CD4-positive, alpha-beta T cell (primary cell): ENCODE results near the gene MITF. TPM values are rescaled to one million over a fixed set of nuclear protein-coding genes. Genes with fewer than 3 reads are reported as not detected.

Source experiments
- ATAC-seq: fragments of 200-7000 bp; cut with Tn5 transposase; one replicate; pipeline ENCODE4 v1.10.0; 2022; ENCODE audit warnings: mild to moderate bottlenecking; ENCODE audit not compliant: poor library complexity
- CTCF ChIA-PET: fragments of 350-600 bp; sonication (Branson Sonifier 250); formaldehyde crosslinking; loops from one replicate; lab custom pipeline; 2021; ENCODE audit warnings: antibody characterized with exemption, inconsistent platforms; lab: Charles Lee
- POLR2A ChIA-PET: fragments of 350-600 bp; sonication (Branson Sonifier 250); formaldehyde crosslinking; loops from one replicate; lab custom pipeline; 2021; ENCODE audit warnings: antibody characterized with exemption, inconsistent platforms; lab: Charles Lee
- DNase-seq, 14 experiments: peaks; one replicate each; pipeline ENCODE4 v3.0.0-alpha.2; 2013 to 2020; ENCODE audit warnings: mixed read lengths in 2 of 14
- H3K27ac ChIP-seq, 2 donors: one replicate each; pipeline versions ENCODE4 v1.5.1 to v1.7.0; 2013; ENCODE audit warnings: low read length in 2 of 2, low read depth in 1 of 2, mild to moderate bottlenecking in 1 of 2
- H3K27me3 ChIP-seq, 2 experiments: 1 replicate in 1 of 2; 2 replicates in 1 of 2; pipeline versions ENCODE4 v1.6.1 to v1.7.0; 2013; ENCODE audit warnings: low read length in 2 of 2, control low read depth in 1 of 2, mild to moderate bottlenecking in 1 of 2, moderate library complexity in 1 of 2; ENCODE audit not compliant: insufficient read depth in 2 of 2, control insufficient read depth in 1 of 2
- H3K36me3 ChIP-seq: one replicate; pipeline ENCODE4 v1.6.1; 2013; ENCODE audit warnings: low read length, control low read depth; ENCODE audit not compliant: insufficient read depth
- H3K4me1 ChIP-seq: one replicate; pipeline ENCODE4 v1.6.1; 2013; ENCODE audit warnings: low read length, control low read depth; ENCODE audit not compliant: insufficient read depth
- H3K4me3 ChIP-seq: one replicate; pipeline ENCODE4 v1.5.1; 2013; ENCODE audit warnings: mild to moderate bottlenecking, low read length, moderate library complexity
- H3K9me3 ChIP-seq, 2 experiments: 1 replicate in 1 of 2; 2 replicates in 1 of 2; pipeline versions ENCODE4 v1.6.1 to v1.7.0; 2013; ENCODE audit warnings: low read length in 2 of 2, mild to moderate bottlenecking in 2 of 2, control low read depth in 1 of 2, moderate library complexity in 1 of 2; ENCODE audit not compliant: control insufficient read depth in 1 of 2, insufficient read depth in 1 of 2
- H3K27ac Mint-ChIP-seq: one replicate; pipeline ENCODE4 v1.8.0; 2020; ENCODE audit warnings: mixed read lengths
- H3K27me3 Mint-ChIP-seq: one replicate; pipeline ENCODE4 v1.8.0; 2021; ENCODE audit warnings: mixed read lengths
- H3K36me3 Mint-ChIP-seq: one replicate; pipeline ENCODE4 v1.8.0; 2021; ENCODE audit warnings: low read depth, mixed read lengths
- H3K4me1 Mint-ChIP-seq: one replicate; pipeline ENCODE4 v1.8.0; 2021; ENCODE audit warnings: low read depth, mixed read lengths
- H3K4me3 Mint-ChIP-seq: one replicate; pipeline ENCODE4 v1.8.0; 2020; ENCODE audit warnings: mild to moderate bottlenecking, mixed read lengths
- H3K9me3 Mint-ChIP-seq: one replicate; pipeline ENCODE4 v1.8.0; 2020; ENCODE audit warnings: mixed read lengths
- intact Hi-C, 2 experiments: fragments of 100-400 bp; cut with DNase I in 1 of 2; cut with micrococcal nuclease in 1 of 2; formaldehyde crosslinking; loops; one replicate each; pipeline versions ENCODE4 v1.15.1 to v1.9.0; 2023 to 2025; cut with DNase I, micrococcal nuclease
- total RNA-seq, 174 experiments: library from RNA in 2 of 174; stranded (reverse) in 2 of 174; gene quantifications; one replicate each; pipeline ENCODE4 v1.2.3 and lab custom pipeline; 2021 to 2026
- TF ChIP-seq, protein P1 (sequence below): fragments of 200-600 bp; IDR thresholded peaks from one replicate; pipeline ENCODE4 v1.8.0; 2022; ENCODE audit warnings: antibody characterized with exemption, mild to moderate bottlenecking

MITF gene
- total RNA-seq, 2 experiments from 2014 or later = not detected

DNA sequence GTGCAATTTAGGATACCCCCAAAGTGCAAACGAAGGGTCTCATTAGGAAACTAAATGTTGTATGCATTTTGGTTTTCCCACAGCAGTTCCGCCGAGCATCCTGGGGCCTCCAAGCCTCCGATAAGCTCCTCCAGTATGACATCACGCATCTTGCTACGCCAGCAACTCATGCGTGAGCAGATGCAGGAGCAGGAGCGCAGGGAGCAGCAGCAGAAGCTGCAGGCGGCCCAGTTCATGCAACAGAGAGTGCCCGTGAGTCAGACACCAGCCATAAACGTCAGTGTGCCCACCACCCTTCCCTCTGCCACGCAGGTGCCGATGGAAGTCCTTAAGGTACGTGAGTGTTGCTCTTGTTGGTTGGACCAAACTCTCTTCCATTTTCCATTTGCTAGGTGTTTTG is 139.8 kb downstream of the MITF start:
- H3K4me3 ChIP-seq = no peak overlapping the region
- POLR2A ChIA-PET = no interaction called here
- H3K9me3 Mint-ChIP-seq = no peaks in the 10 kb centered on the region
- no peak for ATAC-seq
- no peaks in the 10 kb centered on the region for H3K27me3 Mint-ChIP-seq
- no peaks in the 10 kb centered on the region for H3K27me3 ChIP-seq
- intact Hi-C loops = no loop called here
- H3K27ac Mint-ChIP-seq = no peak overlapping the region
- TF ChIP-seq, protein P1, sequence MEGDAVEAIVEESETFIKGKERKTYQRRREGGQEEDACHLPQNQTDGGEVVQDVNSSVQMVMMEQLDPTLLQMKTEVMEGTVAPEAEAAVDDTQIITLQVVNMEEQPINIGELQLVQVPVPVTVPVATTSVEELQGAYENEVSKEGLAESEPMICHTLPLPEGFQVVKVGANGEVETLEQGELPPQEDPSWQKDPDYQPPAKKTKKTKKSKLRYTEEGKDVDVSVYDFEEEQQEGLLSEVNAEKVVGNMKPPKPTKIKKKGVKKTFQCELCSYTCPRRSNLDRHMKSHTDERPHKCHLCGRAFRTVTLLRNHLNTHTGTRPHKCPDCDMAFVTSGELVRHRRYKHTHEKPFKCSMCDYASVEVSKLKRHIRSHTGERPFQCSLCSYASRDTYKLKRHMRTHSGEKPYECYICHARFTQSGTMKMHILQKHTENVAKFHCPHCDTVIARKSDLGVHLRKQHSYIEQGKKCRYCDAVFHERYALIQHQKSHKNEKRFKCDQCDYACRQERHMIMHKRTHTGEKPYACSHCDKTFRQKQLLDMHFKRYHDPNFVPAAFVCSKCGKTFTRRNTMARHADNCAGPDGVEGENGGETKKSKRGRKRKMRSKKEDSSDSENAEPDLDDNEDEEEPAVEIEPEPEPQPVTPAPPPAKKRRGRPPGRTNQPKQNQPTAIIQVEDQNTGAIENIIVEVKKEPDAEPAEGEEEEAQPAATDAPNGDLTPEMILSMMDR = no peak
- DNase-seq = no peak
- no peaks in the 10 kb centered on the region for H3K36me3 Mint-ChIP-seq
- H3K9me3 ChIP-seq = peaks cover 0 to 4% of the 10 kb centered on the region in 2 experiments
- H3K27ac ChIP-seq = no peak overlapping the region
- H3K4me3 Mint-ChIP-seq = no peak overlapping the region
- CTCF ChIA-PET = no interaction called here
- H3K4me1 ChIP-seq = no peaks in the 10 kb centered on the region
- H3K36me3 ChIP-seq = no peaks in the 10 kb centered on the region
- H3K4me1 Mint-ChIP-seq = no peaks in the 10 kb centered on the region

DNA sequence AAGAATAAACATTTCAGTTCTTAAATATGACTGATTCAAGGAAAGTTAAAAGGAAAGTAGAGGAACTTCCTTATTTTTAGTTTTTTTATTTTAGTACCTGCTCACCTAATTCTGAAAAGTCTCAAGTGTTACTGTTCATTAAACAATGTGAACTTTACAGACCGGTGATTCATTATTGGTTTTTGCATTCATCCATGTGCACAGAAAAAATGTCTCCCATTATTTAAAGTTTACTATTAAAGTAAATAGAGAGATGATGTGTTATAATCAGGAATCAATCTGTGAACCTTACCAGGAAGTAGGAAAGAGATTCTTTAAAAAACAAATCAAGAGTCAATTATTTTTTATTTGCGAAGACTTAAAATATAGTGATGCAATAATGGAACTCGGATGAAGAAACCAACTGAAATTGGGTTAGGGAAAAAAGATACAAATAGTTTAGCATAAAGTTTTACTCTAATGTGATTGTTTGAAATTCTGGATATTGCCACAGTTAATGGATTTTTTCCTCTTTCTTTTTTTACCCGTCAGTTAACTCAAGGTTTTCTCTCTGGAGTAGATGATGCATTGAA is 140.9 kb downstream of the MITF start:
- H3K9me3 Mint-ChIP-seq = no peaks in the 10 kb centered on the region
- H3K27ac ChIP-seq = no peak overlapping the region
- H3K4me1 ChIP-seq = no peaks in the 10 kb centered on the region
- intact Hi-C loops = no loop called here
- no peaks in the 10 kb centered on the region for H3K27me3 ChIP-seq
- H3K4me1 Mint-ChIP-seq = no peaks in the 10 kb centered on the region
- no peaks in the 10 kb centered on the region for H3K27me3 Mint-ChIP-seq
- no peaks in the 10 kb centered on the region for H3K36me3 ChIP-seq
- H3K4me3 Mint-ChIP-seq = no peak overlapping the region
- ChIA-PET CTCF (interaction anchor here (1.0 kb wide), 1 partner anchor 14 kb away, joined by 5 read pairs; no protein-coding TSS in a partner anchor), POLR2A (no interaction called here)
- H3K27ac Mint-ChIP-seq = no peak overlapping the region
- H3K4me3 ChIP-seq = no peak overlapping the region
- no peaks in the 10 kb centered on the region for H3K36me3 Mint-ChIP-seq
- no peak for ATAC-seq
- TF ChIP-seq, protein P1 = no peak
- no peak for DNase-seq
- peaks cover 0 to 4% of the 10 kb centered on the region in 2 experiments for H3K9me3 ChIP-seq

DNA sequence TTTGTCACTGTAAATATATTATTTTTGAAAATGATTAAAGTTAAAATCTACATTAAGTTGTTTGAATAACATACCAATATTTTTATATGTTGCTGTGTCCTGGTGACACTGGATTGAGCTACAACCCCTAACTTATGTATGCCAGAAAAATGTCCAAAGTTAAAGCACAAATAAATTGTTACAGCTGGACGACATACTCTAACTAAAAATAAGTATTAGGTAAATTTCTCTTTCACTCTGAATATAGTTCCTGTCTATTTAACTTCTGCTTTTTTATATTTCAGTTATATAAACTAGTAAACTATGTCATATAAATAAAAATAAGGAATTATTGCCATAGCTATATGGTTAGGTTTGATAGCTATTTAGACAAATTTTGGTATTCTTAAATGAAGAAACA is 141.8 kb downstream of the MITF start:
- intact Hi-C loops = no loop called here
- H3K27me3 Mint-ChIP-seq = peaks cover 3% of the 10 kb centered on the region

More for the DNA sequence above, 141.8 kb downstream of the MITF start:
- DNase-seq (no peak), ATAC-seq (no peak)
- Mint-ChIP-seq H3K9me3 (no peaks in the 10 kb centered on the region), H3K4me1 (no peaks in the 10 kb centered on the region), H3K36me3 (no peaks in the 10 kb centered on the region), H3K27ac (no peak overlapping the region), H3K4me3 (no peak overlapping the region)
- no peak overlapping the region for H3K4me3 ChIP-seq
- TF ChIP-seq, protein P1 = no peak
- H3K27me3 ChIP-seq = no peaks in the 10 kb centered on the region
- no peak overlapping the region for H3K27ac ChIP-seq
- H3K36me3 ChIP-seq = no peaks in the 10 kb centered on the region
- ChIA-PET POLR2A (no interaction called here), CTCF (no interaction called here)
- H3K9me3 ChIP-seq = peaks cover 0 to 4% of the 10 kb centered on the region in 2 experiments
- no peaks in the 10 kb centered on the region for H3K4me1 ChIP-seq
